Heart right ventricle (tissue), 16 donors: ENCODE measurements around the gene PPIA. TPM values are rescaled to one million over a fixed set of nuclear protein-coding genes. Genes with fewer than 3 reads are reported as not detected.
A peak's percentile ranks its signal among the peaks of the same experiment; 100 is the strongest.

Experiments
- ATAC-seq, 8 donors: fragments of 200-7000 bp; cut with Tn5 transposase; one replicate each; pipeline ENCODE4 v1.9.1; 2020; ENCODE audit warnings: mild to moderate bottlenecking in 8 of 8, moderate library complexity in 8 of 8, moderate number of reproducible peaks in 1 of 8
- DNase-seq, 2 donors: peaks; one replicate each; pipeline ENCODE4 v3.0.0-alpha.2; 2020
- H3K27ac ChIP-seq, 10 donors: fragments of 200-600 bp; sonication (generic) in 2 of 10; one replicate each; pipeline versions ENCODE4 v1.5.0 to v1.8.0; 2020 to 2022; ENCODE audit warnings: mild to moderate bottlenecking in 3 of 10
- H3K27me3 ChIP-seq, 7 donors: fragments of 200-600 bp; one replicate each; pipeline ENCODE4 v1.8.0; 2021 to 2022; ENCODE audit warnings: mild to moderate bottlenecking in 2 of 7
- H3K36me3 ChIP-seq, 9 donors: fragments of 200-600 bp; sonication (generic) in 1 of 9; one replicate each; pipeline versions ENCODE4 v1.5.0 to v1.8.0; 2020 to 2022; ENCODE audit warnings: mild to moderate bottlenecking in 2 of 9
- H3K4me1 ChIP-seq, 9 donors: fragments of 200-600 bp; sonication (generic) in 1 of 9; one replicate each; pipeline versions ENCODE4 v1.5.0 to v1.8.0; 2020 to 2022; ENCODE audit warnings: mild to moderate bottlenecking in 4 of 9
- H3K4me3 ChIP-seq, 10 donors: fragments of 200-600 bp; sonication (generic) in 2 of 10; one replicate each; pipeline versions ENCODE4 v1.5.0 to v1.8.0; 2020 to 2022; ENCODE audit warnings: mild to moderate bottlenecking in 7 of 10, moderate library complexity in 2 of 10
- H3K9me3 ChIP-seq, 11 donors: fragments of 200-600 bp in 10 of 11; sonication (generic) in 2 of 11; one replicate each; pipeline versions ENCODE4 v1.5.0 to v1.8.0; 2013 to 2022; ENCODE audit warnings: mild to moderate bottlenecking in 2 of 11, control low read depth in 1 of 11, moderate library complexity in 1 of 11
- CTCF ChIP-seq, 9 donors: fragments of 200-600 bp; sonication (generic) in 2 of 9; IDR thresholded peaks; one replicate each; pipeline versions ENCODE4 v1.5.0 to v1.8.0; 2021 to 2022; ENCODE audit warnings: antibody characterized with exemption in 9 of 9, mild to moderate bottlenecking in 5 of 9, moderate library complexity in 1 of 9
- WGBS, 2 donors: extraction: QIAGEN DNeasy Blood & Tissue Kit; methylation state at CpG; one replicate each; pipeline ENCODE4 v1.1.7; 2013; ENCODE audit warnings: inconsistent platforms in 1 of 2; 5-methylcytosine and 5-hydroxymethylcytosine counted together
- intact Hi-C, 10 donors: fragments of 100-400 bp; cut with DNase I; formaldehyde crosslinking; loops; one replicate each; pipeline versions ENCODE4 v1.11.1 to v1.14.2; 2022
- polyA plus RNA-seq, 2 donors: library from polyadenylated mRNA; stranded (reverse); fragments of 200-250 nt; gene quantifications; one replicate each; pipeline ENCODE4 v1.2.3, GENCODE V29; 2013
- total RNA-seq, 10 donors: library from RNA; stranded (reverse); fragmentation: NEBNext Ultra II Directional in 3 of 10; extraction: Animal tissue kit (Norgen Biotek cat#: 25700) in 3 of 10; gene quantifications; one replicate each; pipeline versions ENCODE4 v1.2.1 to v1.2.4, GENCODE V29; 2021 to 2023
- donor health status: Arrhythmogenic right ventricular cardiomyopathy.
- donor health status: ischemic (EF 13 %, LVEDD 7.1; RV severe dilation, severe dysfunction).
- donor health status: healthy with polysubstance abuse.
- donor health status: DM: no; HTN: yes; CAD: no.
- donor health status: DM: no; HTN: no; CAD: no.
- donor health status: ischemic (EF 25% LVEDD 6.9; RV normal size, moderate dysfunction).
- donor health status: ischemic (EF 25% LVEDD 5.7; RV mildly dilated, moderate dysfunction).
- donor health status: healthy.
- donor health status: DM: yes; HTN: yes; CAD: no.
- donor health status: Ischemic cardiomyopathy.
- donor health status: ischemic (EF 35%, LVEDD 5.7; RV mildly dilated, moderate dysfunction).
- donor health status: nonischemic (EF 11% LVEDD 7.7; RV severe dilation, severe dysfunction).
- donor health status: DM: yes; HTN: yes; CAD: no.
- donor health status: PGD.
- donor health status: ischemic (EF 29% LVEDD 5.4; RV normal size, mild dysfunction).
- donor health status: nonischemic (EF 23%, LVEDD 6.1; RV moderate dilation, normal function).

The PPIA gene
- total and polyA plus RNA-seq, 12 donors = 355 to 3,654 (median 438) TPM

GRCh38 chr7:44814919-44815318 is 18.4 kb downstream of the PPIA start:
- Histone ChIP-seq H3K9me3 (no peaks in the 10 kb centered on the region), H3K4me1 (no peaks in the 10 kb centered on the region), H3K27me3 (no peaks in the 10 kb centered on the region), H3K36me3 (no peaks in the 10 kb centered on the region), H3K27ac (no peak overlapping the region), H3K4me3 (no peak overlapping the region)
- DNase-seq = no peak
- intact Hi-C loops = loop anchor here in 1 of 10 donors (10.0 kb wide), 1 partner anchor 120 kb away; no protein-coding TSS in a partner anchor
- ATAC-seq = no peak
- 94 to 97% methylated on average over 2 of the region's 2 CpGs for WGBS, 2 donors
- no peak for TF ChIP-seq CTCF (IDR thresholded peaks at IDR 0.05)

GRCh38 chr7:44819292-44819691 is 22.8 kb downstream of the PPIA start:
- H3K4me3 ChIP-seq = no peak overlapping the region
- H3K9me3 ChIP-seq = no peaks in the 10 kb centered on the region
- no peaks in the 10 kb centered on the region for H3K36me3 ChIP-seq
- no peak for TF ChIP-seq CTCF (IDR thresholded peaks at IDR 0.05)
- H3K27me3 ChIP-seq = no peaks in the 10 kb centered on the region
- H3K4me1 ChIP-seq = peaks cover 0 to 9% (median 0%) of the 10 kb centered on the region in 9 donors
- H3K27ac ChIP-seq = no peak overlapping the region
- DNase-seq = no peak
- WGBS, 2 donors = 82 to 83% methylated on average over 2 of the region's 2 CpGs
- intact Hi-C loops = loop anchor here in 1 of 10 donors (10.0 kb wide), 1 partner anchor 124 kb away; no protein-coding TSS in a partner anchor
- ATAC-seq = no peak

GRCh38 chr7:44823255-44823781 is 26.8 kb downstream of the PPIA start:
- Histone ChIP-seq H3K27ac (no peak overlapping the region), H3K4me1 (peaks cover 0 to 21% (median 0%) of the 10 kb centered on the region in 9 donors), H3K36me3 (peaks cover 0 to 32% (median 2%) of the 10 kb centered on the region in 9 donors), H3K9me3 (no peaks in the 10 kb centered on the region), H3K27me3 (no peaks in the 10 kb centered on the region), H3K4me3 (no peak overlapping the region)
- intact Hi-C loops = no loop called here
- 76 to 78% methylated on average over 5 of the region's 5 CpGs for WGBS, 2 donors
- no peak for TF ChIP-seq CTCF (IDR thresholded peaks at IDR 0.05)
- peak in 1 of 8 donors; percentile 30 for ATAC-seq
- no peak for DNase-seq

- H3K36me3 ChIP-seq = peaks cover 0 to 49% (median 18%) of the 10 kb centered on the region in 9 donors
- H3K27ac ChIP-seq = peak overlapping the region in 1 of 10 donors; percentile 29
- WGBS, 2 donors = 81 to 85% methylated on average over 2 of the region's 2 CpGs
- peaks cover 0 to 21% (median 0%) of the 10 kb centered on the region in 9 donors for H3K4me1 ChIP-seq
- no peaks in the 10 kb centered on the region for H3K27me3 ChIP-seq
- H3K4me3 ChIP-seq = no peak overlapping the region
- intact Hi-C loops = no loop called here
- ATAC-seq (peak in 2 of 8 donors; percentile 13 to 28), DNase-seq (no peak)
- TF ChIP-seq CTCF (IDR thresholded peaks at IDR 0.05) = no peak
- no peaks in the 10 kb centered on the region for H3K9me3 ChIP-seq
Observed at GRCh38 chr7:44824894-44825526, 28.5 kb downstream of the PPIA start.
